Fibroblast of mammary gland (primary cell): ENCODE data around the gene TAS2R9.

Source experiments
- DNase-seq: peaks from one replicate; pipeline ENCODE4 v3.0.0-alpha.2; 2010; ENCODE audit warnings: low read depth
- H3K4me3 ChIP-seq: 2 replicates; pipeline ENCODE4 v1.5.1; 2011; ENCODE audit warnings: low read depth, mild to moderate bottlenecking, low read length, moderate library complexity; ENCODE audit not compliant: control insufficient read depth
- TF ChIP-seq, protein P1 (sequence below): conservative IDR thresholded peaks from 2 replicates; pipeline ENCODE4 v1.5.1; 2011; ENCODE audit warnings: low read depth, low read length, inconsistent platforms; ENCODE audit not compliant: control insufficient read depth, insufficient read depth

The TAS2R9 gene

DNA sequence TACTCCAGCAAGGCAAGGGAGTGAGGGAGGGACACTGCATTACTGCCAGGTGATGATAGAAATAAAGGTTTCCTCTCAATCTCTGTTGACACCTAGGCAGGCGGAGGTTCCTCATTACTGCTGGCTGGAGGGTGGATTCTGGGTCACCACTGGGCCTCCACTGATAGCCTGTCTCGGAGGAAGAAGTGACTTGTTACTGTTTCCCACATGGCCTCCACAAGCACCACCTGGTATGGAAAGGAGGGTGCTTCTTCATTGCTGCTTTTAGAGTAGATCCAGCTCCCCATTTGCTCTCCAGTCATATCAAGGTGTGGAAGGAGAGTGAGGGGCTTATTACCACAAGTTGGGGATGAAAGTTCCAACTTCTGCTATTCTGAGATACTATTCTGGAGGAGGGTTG lies 32.9 kb upstream of the TAS2R9 start:
- H3K4me3 ChIP-seq = no peak overlapping the region
- DNase-seq = no peak
- TF ChIP-seq, protein P1, sequence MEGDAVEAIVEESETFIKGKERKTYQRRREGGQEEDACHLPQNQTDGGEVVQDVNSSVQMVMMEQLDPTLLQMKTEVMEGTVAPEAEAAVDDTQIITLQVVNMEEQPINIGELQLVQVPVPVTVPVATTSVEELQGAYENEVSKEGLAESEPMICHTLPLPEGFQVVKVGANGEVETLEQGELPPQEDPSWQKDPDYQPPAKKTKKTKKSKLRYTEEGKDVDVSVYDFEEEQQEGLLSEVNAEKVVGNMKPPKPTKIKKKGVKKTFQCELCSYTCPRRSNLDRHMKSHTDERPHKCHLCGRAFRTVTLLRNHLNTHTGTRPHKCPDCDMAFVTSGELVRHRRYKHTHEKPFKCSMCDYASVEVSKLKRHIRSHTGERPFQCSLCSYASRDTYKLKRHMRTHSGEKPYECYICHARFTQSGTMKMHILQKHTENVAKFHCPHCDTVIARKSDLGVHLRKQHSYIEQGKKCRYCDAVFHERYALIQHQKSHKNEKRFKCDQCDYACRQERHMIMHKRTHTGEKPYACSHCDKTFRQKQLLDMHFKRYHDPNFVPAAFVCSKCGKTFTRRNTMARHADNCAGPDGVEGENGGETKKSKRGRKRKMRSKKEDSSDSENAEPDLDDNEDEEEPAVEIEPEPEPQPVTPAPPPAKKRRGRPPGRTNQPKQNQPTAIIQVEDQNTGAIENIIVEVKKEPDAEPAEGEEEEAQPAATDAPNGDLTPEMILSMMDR = no peak

DNA sequence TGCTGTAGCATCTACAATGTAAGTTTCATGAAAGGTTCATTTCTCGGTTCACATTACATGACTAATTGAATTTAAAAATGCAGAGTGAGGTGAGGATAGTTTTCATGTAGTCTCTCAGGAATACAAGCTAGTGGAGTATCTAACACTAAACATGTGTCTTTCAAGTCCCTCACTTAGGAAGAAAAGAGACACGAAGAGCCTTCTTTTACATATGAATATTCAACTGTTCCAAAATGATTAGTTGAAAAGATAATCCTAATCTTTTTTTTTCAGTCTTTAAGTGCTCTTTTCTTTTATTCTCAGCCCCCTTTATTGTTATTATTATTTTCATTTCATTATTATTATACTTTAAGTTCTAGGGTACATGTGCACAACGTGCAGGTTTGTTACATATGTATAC lies 28.5 kb upstream of the TAS2R9 start:
- no peak for DNase-seq
- TF ChIP-seq, protein P1 = no peak
- no peak overlapping the region for H3K4me3 ChIP-seq

DNA sequence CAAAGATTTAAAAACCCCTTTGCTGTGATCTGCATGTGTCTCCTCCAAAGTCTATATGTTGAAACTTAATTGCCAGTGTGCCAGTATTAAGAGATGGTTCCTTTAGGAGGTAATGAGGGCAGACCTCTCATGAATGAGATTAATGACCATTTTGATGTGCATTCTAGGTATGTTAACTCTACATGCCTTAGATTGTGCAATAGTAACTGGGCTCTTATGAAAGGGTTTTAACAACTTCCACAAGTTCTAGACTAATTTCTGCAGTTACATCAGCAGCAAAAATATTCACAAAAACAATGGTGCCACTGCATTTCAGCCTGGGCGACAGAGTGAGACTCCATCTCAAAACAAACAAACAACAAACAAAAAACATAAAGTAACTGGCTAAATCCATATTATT lies 20.0 kb upstream of the TAS2R9 start:
- H3K4me3 ChIP-seq = no peak overlapping the region
- no peak for DNase-seq
- TF ChIP-seq, protein P1 = no peak

DNA sequence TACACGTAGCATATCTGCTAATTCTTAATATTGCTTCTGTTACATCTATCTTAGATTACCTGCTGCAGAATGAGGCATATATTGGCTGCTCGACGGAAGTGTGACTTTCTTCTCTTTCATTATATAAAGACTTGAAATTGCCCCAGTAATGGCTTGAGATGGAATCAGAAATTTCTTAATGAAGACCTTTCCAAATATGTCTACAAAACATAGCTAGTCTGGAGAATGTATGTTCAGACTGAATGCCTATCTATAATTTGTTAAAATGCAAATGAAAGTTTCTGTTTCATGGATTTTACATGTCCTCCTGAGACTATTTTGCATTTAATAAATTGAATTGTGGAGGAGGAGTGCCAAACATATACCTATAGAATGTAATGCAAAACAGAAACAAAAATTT lies 16.3 kb upstream of the TAS2R9 start, which contains the start of gene TAS2R10:
Gene TAS2R10, minus strand, starts transcription at position 101 of the 400 bp plus-strand sequence. Its CDS starts 89 bp downstream, at position 12.
- DNase-seq = no peak
- TF ChIP-seq, protein P1 = no peak
- H3K4me3 ChIP-seq = no peak within 1 kb of the TSS

DNA sequence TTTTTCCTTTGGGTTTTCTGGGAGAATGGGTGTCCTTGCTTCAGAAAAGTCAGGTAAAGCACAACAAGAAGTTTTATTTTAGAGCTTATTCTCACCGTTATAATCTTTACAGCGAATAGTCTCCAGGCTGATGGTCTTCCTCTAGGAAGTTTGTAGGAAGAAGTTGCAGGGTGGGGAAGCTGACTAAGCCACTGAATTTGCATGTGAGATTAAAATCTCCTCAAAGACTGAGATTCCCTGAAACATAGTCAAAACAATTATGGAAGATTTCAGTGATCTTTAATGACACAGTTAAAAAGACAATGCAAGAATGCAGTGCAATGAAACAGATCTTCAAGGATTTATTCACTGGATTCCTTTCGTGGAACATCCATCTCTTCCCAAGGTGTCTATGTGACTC lies 15.0 kb upstream of the TAS2R9 start:
- TF ChIP-seq, protein P1 = no peak
- DNase-seq = no peak
- no peak overlapping the region for H3K4me3 ChIP-seq

DNA sequence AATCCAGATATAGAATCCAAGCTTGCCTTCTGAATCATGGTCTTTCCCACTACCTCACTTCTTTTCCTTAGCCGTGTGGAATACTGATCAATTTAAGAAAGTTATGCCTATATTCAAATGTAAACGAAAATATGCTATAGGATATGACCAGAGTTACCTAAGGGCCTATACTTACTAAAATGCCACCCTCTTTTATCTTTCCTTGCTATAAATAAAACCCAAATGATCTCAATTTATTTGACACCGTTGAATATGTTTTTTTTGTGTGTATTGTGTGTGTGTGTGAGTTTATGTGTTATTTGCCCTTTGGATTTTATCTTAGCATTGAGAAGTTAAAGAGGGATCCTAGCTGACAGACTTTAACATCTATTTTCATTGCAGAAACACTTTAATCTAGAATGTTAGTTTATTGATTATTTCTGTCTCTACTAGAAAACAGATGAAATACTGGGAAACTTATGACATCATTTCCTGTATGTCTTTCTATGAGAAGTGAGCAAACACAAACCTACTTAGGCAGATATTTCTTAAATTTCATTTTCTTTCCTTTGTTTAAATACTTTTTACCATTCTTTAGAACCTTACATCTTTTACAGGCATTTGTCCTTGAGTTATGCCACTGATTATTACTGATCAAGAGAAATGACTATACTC lies 2.0 kb upstream of the TAS2R9 start:
- H3K4me3 ChIP-seq = no peak overlapping the region
- DNase-seq = no peak
- TF ChIP-seq, protein P1 = no peak
